Trophoblast cell (in vitro differentiated cells and primary cell): ENCODE measurements around the gene PPIP5K1.
"Not testable (repeated sequence)": the region's sequence is repeated elsewhere in the genome, so short reads cannot be mapped to it uniquely, and the experiment has no call there.

Experiments used
- DNase-seq, 2 donors: peaks; one replicate each; pipeline ENCODE4 v3.0.0-alpha.2; 2016
- H2AFZ ChIP-seq: 2 replicates; pipeline ENCODE4 v1.6.1; 2013; ENCODE audit warnings: low read length, moderate library complexity, mild to moderate bottlenecking; ENCODE audit not compliant: insufficient read depth, poor library complexity
- H2AK5ac ChIP-seq: 2 replicates; pipeline ENCODE4 v1.6.1; 2013; ENCODE audit warnings: mild to moderate bottlenecking, low read length
- H2BK120ac ChIP-seq: 2 replicates; pipeline ENCODE4 v1.6.1; 2013; ENCODE audit warnings: low read length, mild to moderate bottlenecking, moderate library complexity; ENCODE audit not compliant: insufficient read depth, poor library complexity
- H2BK12ac ChIP-seq: 2 replicates; pipeline ENCODE4 v1.6.1; 2013; ENCODE audit warnings: mild to moderate bottlenecking, low read length, moderate library complexity
- H2BK5ac ChIP-seq: 2 replicates; pipeline ENCODE4 v1.6.1; 2013; ENCODE audit warnings: low read length, low read depth, moderate library complexity, mild to moderate bottlenecking; ENCODE audit not compliant: poor library complexity
- H3K14ac ChIP-seq: 2 replicates; pipeline ENCODE4 v1.6.1; 2013; ENCODE audit warnings: mild to moderate bottlenecking, low read length
- H3K18ac ChIP-seq: 2 replicates; pipeline ENCODE4 v1.6.1; 2013; ENCODE audit warnings: mild to moderate bottlenecking, low read length
- H3K23ac ChIP-seq: 2 replicates; pipeline ENCODE4 v1.6.1; 2013; ENCODE audit warnings: low read length
- H3K27ac ChIP-seq: 2 replicates; pipeline ENCODE4 v1.5.1; 2013; ENCODE audit warnings: low read depth, mild to moderate bottlenecking, inconsistent platforms, low read length, moderate library complexity
- H3K27me3 ChIP-seq: 2 replicates; pipeline ENCODE4 v1.6.1; 2013; ENCODE audit warnings: inconsistent platforms, mild to moderate bottlenecking, low read length, moderate library complexity; ENCODE audit not compliant: insufficient read depth
- H3K36me3 ChIP-seq, 2 experiments: 1 replicate in 1 of 2; 2 replicates in 1 of 2; pipeline ENCODE4 v1.6.1; 2013; ENCODE audit warnings: low read length in 2 of 2, mild to moderate bottlenecking in 2 of 2, moderate library complexity in 1 of 2; ENCODE audit not compliant: insufficient read depth in 2 of 2, control insufficient read depth in 1 of 2
- H3K4ac ChIP-seq: 2 replicates; pipeline ENCODE4 v1.6.1; 2013; ENCODE audit warnings: low read depth, mild to moderate bottlenecking, low read length, moderate library complexity
- H3K4me1 ChIP-seq, 2 experiments: 1 replicate in 1 of 2; 2 replicates in 1 of 2; pipeline ENCODE4 v1.6.1; 2013; ENCODE audit warnings: low read length in 2 of 2, mild to moderate bottlenecking in 2 of 2, moderate library complexity in 1 of 2; ENCODE audit not compliant: insufficient read depth in 2 of 2, control insufficient read depth in 1 of 2
- H3K4me2 ChIP-seq: 2 replicates; pipeline ENCODE4 v1.6.1; 2013; ENCODE audit warnings: inconsistent platforms, mild to moderate bottlenecking, low read length, moderate library complexity
- H3K4me3 ChIP-seq: 2 replicates; pipeline ENCODE4 v1.5.1; 2013; ENCODE audit warnings: mild to moderate bottlenecking, low read depth, low read length, inconsistent platforms
- H3K79me1 ChIP-seq: one replicate; pipeline ENCODE4 v1.6.1; 2013; ENCODE audit warnings: low read length
- H3K79me2 ChIP-seq: 2 replicates; pipeline ENCODE4 v1.6.1; 2013; ENCODE audit warnings: low read length, mild to moderate bottlenecking; ENCODE audit not compliant: control insufficient read depth, insufficient read depth, poor library complexity
- H3K9ac ChIP-seq: 2 replicates; pipeline ENCODE4 v1.6.1; 2013; ENCODE audit warnings: mild to moderate bottlenecking, low read length
- H3K9me3 ChIP-seq: 2 replicates; pipeline ENCODE4 v1.6.1; 2013; ENCODE audit warnings: low read depth, mild to moderate bottlenecking, control low read depth, inconsistent platforms, low read length; ENCODE audit not compliant: insufficient read depth
- H4K12ac ChIP-seq: 2 replicates; pipeline ENCODE4 v1.6.1; 2013; ENCODE audit warnings: low read depth, mild to moderate bottlenecking, low read length, moderate library complexity
- H4K8ac ChIP-seq: 2 replicates; pipeline ENCODE4 v1.6.1; 2013; ENCODE audit warnings: low read depth, mild to moderate bottlenecking, low read length, moderate library complexity
- H4K91ac ChIP-seq: one replicate; pipeline ENCODE4 v1.6.1; 2013; ENCODE audit warnings: low read depth, mild to moderate bottlenecking, low read length, moderate library complexity
- WGBS: extraction: QIAGEN DNeasy Blood & Tissue Kit; methylation state at CpG from one replicate; pipeline ENCODE4 v1.1.7; 2013; ENCODE audit warnings: missing lambda C conversion rate; ENCODE audit not compliant: insufficient read length, insufficient coverage; ENCODE audit errors: extremely low coverage; 5-methylcytosine and 5-hydroxymethylcytosine counted together

Gene PPIP5K1

DNA sequence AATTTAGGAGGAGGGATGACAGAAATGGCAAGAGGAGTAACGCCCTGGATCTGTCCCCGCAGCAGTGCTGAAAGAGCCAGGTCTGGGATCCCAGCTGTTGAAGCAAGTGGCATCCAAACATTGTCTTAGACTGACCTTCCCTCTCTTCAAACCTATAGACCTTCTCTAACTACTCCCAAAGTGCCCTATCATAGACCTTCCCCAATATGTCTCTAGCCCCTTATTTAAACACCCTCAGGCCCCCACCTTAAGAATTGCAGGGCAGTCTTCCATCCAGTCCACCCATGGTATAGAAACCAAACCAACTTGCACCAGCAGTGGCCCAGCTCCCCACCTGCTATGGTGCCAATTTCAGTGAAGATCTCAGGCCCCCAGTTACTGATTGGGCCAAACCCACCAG lies 10.2 kb upstream of the PPIP5K1 start:
- no CpG with 5 or more reads among the region's 2 CpGs for WGBS
- H3K4me3 ChIP-seq, H4K8ac ChIP-seq, H3K23ac ChIP-seq, H3K4me1 ChIP-seq, H3K9ac ChIP-seq, H2BK12ac ChIP-seq, H3K4me2 ChIP-seq, DNase-seq, H3K4ac ChIP-seq, H4K12ac ChIP-seq, H4K91ac ChIP-seq, H3K36me3 ChIP-seq, H3K79me2 ChIP-seq, H2AFZ ChIP-seq, H3K27ac ChIP-seq, H3K79me1 ChIP-seq, H3K9me3 ChIP-seq, H3K27me3 ChIP-seq, H2AK5ac ChIP-seq, H2BK120ac ChIP-seq, H3K14ac ChIP-seq, H3K18ac ChIP-seq, H2BK5ac ChIP-seq: not testable (repeated sequence)

- not testable (repeated sequence) for H3K36me3 ChIP-seq, H3K9me3 ChIP-seq, H4K12ac ChIP-seq, H2AFZ ChIP-seq, H4K91ac ChIP-seq, DNase-seq, H4K8ac ChIP-seq, H3K79me1 ChIP-seq, H3K27ac ChIP-seq, H3K4me3 ChIP-seq, H3K23ac ChIP-seq, H3K18ac ChIP-seq, H2BK5ac ChIP-seq, H3K4me1 ChIP-seq, H2BK120ac ChIP-seq, H3K4me2 ChIP-seq, H3K14ac ChIP-seq, H3K4ac ChIP-seq, H2AK5ac ChIP-seq, H3K9ac ChIP-seq, H3K79me2 ChIP-seq, H3K27me3 ChIP-seq, H2BK12ac ChIP-seq
- WGBS = no CpG with 5 or more reads among the region's 6 CpGs
These were observed 9.1 kb upstream of the PPIP5K1 start for GRCh38 chr15:43599131-43599530.

DNA sequence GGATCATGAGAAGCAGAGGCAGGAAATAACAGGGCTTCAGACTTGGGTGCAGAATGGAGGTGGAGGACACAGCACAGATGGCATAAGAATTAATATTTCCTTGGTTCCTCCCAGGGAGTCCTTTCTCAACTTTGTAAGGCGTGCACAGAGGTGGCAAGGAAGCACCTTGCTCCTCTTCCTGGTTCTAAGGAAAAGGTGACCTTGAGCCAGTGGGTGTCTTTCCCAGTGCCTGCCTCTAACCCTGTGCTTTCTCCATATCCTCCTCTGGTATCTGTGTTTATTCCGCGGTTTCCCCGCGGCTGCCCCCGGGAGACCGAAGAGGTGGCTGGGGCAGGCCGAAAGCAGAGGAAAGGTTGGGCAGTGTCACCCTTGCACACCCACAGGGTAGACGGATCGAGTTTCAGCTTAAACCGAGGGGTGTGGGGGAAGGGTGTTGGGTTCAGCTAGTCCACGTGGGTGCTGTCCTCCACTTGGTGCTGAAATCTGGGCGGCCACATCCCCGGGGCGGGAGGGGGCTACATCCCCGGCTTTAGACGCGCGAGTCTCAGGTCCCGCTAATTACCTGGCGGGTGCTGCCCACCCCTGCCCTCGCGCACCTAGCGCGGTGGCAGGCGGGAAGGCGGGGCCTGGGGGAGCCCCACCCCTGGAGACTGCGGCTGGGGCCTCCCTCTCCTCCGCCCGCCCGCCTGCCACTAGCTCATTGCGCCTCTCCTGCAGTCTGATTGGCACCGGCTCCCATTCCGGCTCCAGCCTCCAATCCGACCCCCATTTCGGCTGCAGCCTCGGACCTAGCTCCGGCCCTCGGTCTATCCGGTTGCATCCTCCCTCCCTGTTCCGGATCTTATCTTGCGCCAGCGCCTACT lies 3.6 kb upstream of the PPIP5K1 start, which contains the start of gene CKMT1B:
TSS of gene CKMT1B (plus strand) at position 700 of the 863 bp plus-strand sequence. CDS start 192 bp downstream, outside the sequence.
- H3K18ac ChIP-seq, H3K36me3 ChIP-seq, H3K14ac ChIP-seq, H3K4ac ChIP-seq, H2AFZ ChIP-seq, H3K9ac ChIP-seq, H2BK12ac ChIP-seq, H3K4me1 ChIP-seq, H3K27ac ChIP-seq, H2AK5ac ChIP-seq, H3K4me2 ChIP-seq, H3K27me3 ChIP-seq, H4K12ac ChIP-seq, H4K91ac ChIP-seq, H2BK120ac ChIP-seq, H3K79me2 ChIP-seq, H4K8ac ChIP-seq, H3K23ac ChIP-seq, H3K9me3 ChIP-seq, H3K79me1 ChIP-seq, DNase-seq, H2BK5ac ChIP-seq, H3K4me3 ChIP-seq: not testable (repeated sequence)
- no CpG with 5 or more reads among the region's 43 CpGs for WGBS

GRCh38 chr15:43592841-43593240 lies 2.8 kb upstream of the PPIP5K1 start:
- H2AFZ ChIP-seq, H3K4me1 ChIP-seq, H4K12ac ChIP-seq, H3K9ac ChIP-seq, H3K9me3 ChIP-seq, H4K8ac ChIP-seq, H3K27me3 ChIP-seq, H3K23ac ChIP-seq, H3K36me3 ChIP-seq, H2AK5ac ChIP-seq, H3K27ac ChIP-seq, DNase-seq, H2BK120ac ChIP-seq, H2BK5ac ChIP-seq, H3K4me2 ChIP-seq, H3K14ac ChIP-seq, H3K4ac ChIP-seq, H4K91ac ChIP-seq, H3K4me3 ChIP-seq, H2BK12ac ChIP-seq, H3K79me1 ChIP-seq, H3K79me2 ChIP-seq, H3K18ac ChIP-seq: not testable (repeated sequence)
- WGBS = no CpG with 5 or more reads among the region's 8 CpGs
